Loucy (cell line): Measurements from ENCODE around the gene NF1.

Experiments
- H2AFZ ChIP-seq: fragments of 200-600 bp; sonication (generic); 2 replicates; pipeline ENCODE4 v1.6.0; 2016; ENCODE audit warnings: antibody characterized with exemption, mild to moderate bottlenecking, low read length, moderate library complexity
- H3F3A ChIP-seq: fragments of 200-600 bp; 2 replicates; pipeline ENCODE4 v1.6.0; 2016; ENCODE audit warnings: antibody characterized with exemption, low read depth, mild to moderate bottlenecking
- H3K27me3 ChIP-seq: fragments of 200-600 bp; sonication (generic); 2 replicates; pipeline ENCODE4 v1.6.1; 2014; ENCODE audit warnings: low read length, mild to moderate bottlenecking; ENCODE audit not compliant: insufficient read depth, poor library complexity, severe bottlenecking
- H3K36me3 ChIP-seq: fragments of 200-600 bp; sonication (generic); 2 replicates; pipeline ENCODE4 v1.6.1; 2016; ENCODE audit warnings: low read length; ENCODE audit not compliant: insufficient read depth
- H3K4me1 ChIP-seq: fragments of 200-600 bp; sonication (generic); 2 replicates; pipeline ENCODE4 v1.5.1; 2014; ENCODE audit warnings: low read length, mild to moderate bottlenecking; ENCODE audit not compliant: insufficient read depth, poor library complexity, severe bottlenecking
- H3K4me2 ChIP-seq: fragments of 200-600 bp; sonication (generic); 2 replicates; pipeline ENCODE4 v1.6.0; 2014; ENCODE audit warnings: antibody characterized with exemption, low read length, low read depth, mild to moderate bottlenecking; ENCODE audit not compliant: poor library complexity, severe bottlenecking
- H3K4me3 ChIP-seq: fragments of 200-600 bp; sonication (generic); 2 replicates; pipeline ENCODE4 v1.5.1; 2014; ENCODE audit warnings: low read length, mild to moderate bottlenecking, mixed read lengths; ENCODE audit not compliant: poor library complexity, severe bottlenecking
- H3K79me2 ChIP-seq: fragments of 200-600 bp; sonication (generic); 2 replicates; pipeline ENCODE4 v1.6.1; 2014; ENCODE audit warnings: low read length; ENCODE audit not compliant: insufficient read depth
- H3K9ac ChIP-seq: fragments of 200-600 bp; sonication (generic); 2 replicates; pipeline ENCODE4 v1.6.0; 2014; ENCODE audit warnings: mild to moderate bottlenecking, low read depth, low read length, moderate library complexity; ENCODE audit not compliant: poor library complexity, severe bottlenecking
- H3K9me2 ChIP-seq: fragments of 200-600 bp; sonication (generic); replicated peaks from 2 replicates; pipeline ENCODE4 v1.6.1; 2016; ENCODE audit warnings: low read depth, low read length, mixed read lengths
- H3K9me3 ChIP-seq: fragments of 200-600 bp; sonication (generic); 2 replicates; pipeline ENCODE4 v1.6.1; 2014; ENCODE audit warnings: mild to moderate bottlenecking, antibody characterized with exemption, low read length, low read depth; ENCODE audit not compliant: insufficient read depth
- H4K20me1 ChIP-seq: fragments of 200-600 bp; sonication (generic); 2 replicates; pipeline ENCODE4 v1.6.0; 2014; ENCODE audit warnings: antibody characterized with exemption, low read length, mild to moderate bottlenecking; ENCODE audit not compliant: insufficient read depth, poor library complexity, severe bottlenecking
- CTCF ChIP-seq: fragments of 200-600 bp; sonication (generic); conservative IDR thresholded peaks from 2 replicates; pipeline ENCODE4 v1.5.1; 2014; ENCODE audit warnings: mild to moderate bottlenecking, antibody characterized with exemption, low read length
- EZH2phosphoT487 ChIP-seq: fragments of 200-600 bp; IDR thresholded peaks from 2 replicates; pipeline ENCODE4 v1.6.1; 2018; ENCODE audit warnings: antibody characterized with exemption, mild to moderate bottlenecking, moderate library complexity, borderline replicate concordance

NF1 gene

DNA sequence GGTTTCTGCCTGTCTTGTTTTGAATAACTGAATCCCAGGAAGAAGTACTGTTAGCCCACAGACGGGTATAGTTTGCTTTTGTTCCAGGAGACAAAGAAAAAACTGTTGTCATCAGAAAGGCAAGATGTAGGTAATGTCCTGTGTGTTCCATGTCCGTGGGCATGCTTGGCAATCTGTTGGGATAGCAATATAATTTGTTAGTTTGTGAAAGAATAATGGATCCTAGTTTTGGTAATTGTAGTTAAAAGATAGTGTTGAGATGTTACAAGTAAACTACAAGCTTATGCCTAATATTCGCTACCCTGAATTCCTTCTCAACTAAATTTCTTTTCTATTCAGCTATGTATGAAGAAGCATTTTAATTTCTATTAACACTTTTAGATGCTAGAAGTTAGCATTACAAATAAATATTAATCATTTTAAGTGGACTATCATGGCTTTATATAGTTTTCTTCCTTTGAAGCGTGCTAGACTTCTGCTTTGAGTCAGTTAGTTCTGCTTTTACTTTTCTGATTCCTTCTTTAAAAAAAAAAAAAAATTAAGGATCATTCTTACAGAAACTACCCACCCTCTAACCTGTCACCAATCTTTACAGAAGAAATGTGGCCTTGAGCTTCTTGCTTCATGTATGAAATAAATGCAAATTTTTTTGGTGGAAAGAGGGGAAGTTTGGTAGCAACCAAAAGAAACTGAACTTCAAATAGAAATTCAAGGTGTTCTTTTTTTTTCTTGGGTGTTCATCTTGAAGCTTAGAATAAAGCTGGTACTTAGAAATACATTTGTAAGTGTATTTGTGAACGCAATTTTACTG is 224.3 kb downstream of the NF1 start:
- H3K4me3 ChIP-seq, result peak overlapping the region; percentile 73
- TF ChIP-seq CTCF (no peak), EZH2phosphoT487 (no peak)
- H3K9me2 ChIP-seq, result no peaks in the 10 kb centered on the region
- no peak overlapping the region for H2AFZ ChIP-seq
- no peaks in the 10 kb centered on the region for H4K20me1 ChIP-seq
- peak overlapping the region; percentile 74 for H3K9ac ChIP-seq
- peak overlapping the region; percentile 83 for H3K4me2 ChIP-seq
- peaks cover 60% of the 10 kb centered on the region for H3K4me1 ChIP-seq
- H3K27me3 ChIP-seq, result no peaks in the 10 kb centered on the region
- peaks cover 62% of the 10 kb centered on the region for H3K79me2 ChIP-seq
- no peaks in the 10 kb centered on the region for H3K36me3 ChIP-seq
- no peaks in the 10 kb centered on the region for H3K9me3 ChIP-seq
- peaks cover 9% of the 10 kb centered on the region for H3F3A ChIP-seq

DNA sequence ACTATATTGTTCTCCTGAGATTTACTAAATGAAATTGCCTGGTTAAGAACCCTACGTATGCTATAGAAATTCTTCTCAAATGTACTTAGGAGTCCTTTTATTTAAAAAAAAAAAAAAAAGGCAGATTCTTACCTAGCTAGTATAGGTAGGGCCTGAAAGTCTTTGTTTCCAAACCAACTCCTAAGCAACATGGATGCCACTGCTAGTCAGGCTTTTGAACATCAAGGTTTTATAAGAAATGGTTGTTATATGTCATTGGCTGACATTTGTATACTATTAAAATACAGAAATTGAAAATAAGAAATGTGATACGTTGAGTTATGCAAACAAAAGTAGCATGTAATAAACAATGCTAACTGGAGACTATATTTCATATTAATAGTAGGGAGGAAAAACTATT is 225.5 kb downstream of the NF1 start:
- Histone ChIP-seq H4K20me1 (no peaks in the 10 kb centered on the region), H3F3A (peaks cover 5% of the 10 kb centered on the region; the same call in 1 of the 2 replicates), H2AFZ (no peak overlapping the region), H3K4me1 (peaks cover 54% of the 10 kb centered on the region), H3K4me2 (peak overlapping the region; percentile 83), H3K36me3 (no peaks in the 10 kb centered on the region), H3K4me3 (peak overlapping the region; percentile 73), H3K9ac (peak overlapping the region; percentile 74), H3K79me2 (peaks cover 55% of the 10 kb centered on the region), H3K9me2 (no peaks in the 10 kb centered on the region), H3K27me3 (no peaks in the 10 kb centered on the region), H3K9me3 (no peaks in the 10 kb centered on the region)
- TF ChIP-seq CTCF (no peak), EZH2phosphoT487 (no peak)

DNA sequence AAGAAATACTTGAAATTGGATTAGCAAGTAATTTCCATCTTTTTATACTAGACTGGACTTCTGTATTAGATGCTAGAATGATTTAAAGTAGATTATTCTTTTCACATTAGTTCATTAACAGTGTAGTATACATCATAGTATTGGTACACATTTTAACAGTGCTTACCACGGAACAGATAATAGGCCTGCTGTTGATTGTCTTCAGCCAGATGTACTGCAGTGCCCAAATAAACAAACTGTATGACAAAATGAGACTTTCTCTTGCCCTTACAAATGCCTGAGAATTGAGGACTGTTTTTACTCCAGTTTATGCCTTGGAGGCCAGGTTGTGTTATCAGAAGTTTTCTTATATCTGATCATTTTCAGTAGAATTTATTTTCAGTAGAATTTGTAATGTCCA is 226.0 kb downstream of the NF1 start:
- H3K9me3 ChIP-seq, result no peaks in the 10 kb centered on the region
- H3K4me3 ChIP-seq, result peak overlapping the region; percentile 73
- H3K79me2 ChIP-seq, result peaks cover 49% of the 10 kb centered on the region
- H3F3A ChIP-seq, result peaks cover 5% of the 10 kb centered on the region; the same call in 1 of the 2 replicates
- H3K4me1 ChIP-seq, result peaks cover 53% of the 10 kb centered on the region
- H3K9ac ChIP-seq, result peak overlapping the region; percentile 74
- no peaks in the 10 kb centered on the region for H3K9me2 ChIP-seq
- H3K27me3 ChIP-seq, result no peaks in the 10 kb centered on the region
- peaks cover 2% of the 10 kb centered on the region; the same call in 1 of the 2 replicates for H3K36me3 ChIP-seq
- H3K4me2 ChIP-seq, result peak overlapping the region; percentile 83
- no peaks in the 10 kb centered on the region for H4K20me1 ChIP-seq
- no peak overlapping the region for H2AFZ ChIP-seq
- TF ChIP-seq EZH2phosphoT487 (no peak), CTCF (no peak)
